NB4 (cell line): ENCODE results near the gene KCNQ2.

Source experiments
- DNase-seq: peaks from one replicate; pipeline ENCODE4 v3.0.0; 2010; ENCODE audit warnings: low read depth
- H3K4me3 ChIP-seq: one replicate; pipeline ENCODE4 v1.5.1; 2011; ENCODE audit warnings: mild to moderate bottlenecking, low read depth, low read length, moderate library complexity
- CTCF ChIP-seq: IDR thresholded peaks from one replicate; pipeline ENCODE4 v1.5.1; 2012; ENCODE audit warnings: low read depth, low read length
- MAX ChIP-seq: IDR thresholded peaks from 2 replicates; pipeline ENCODE4 v1.6.1; 2011; ENCODE audit warnings: low read depth, low read length
- MYC ChIP-seq: IDR thresholded peaks from 2 replicates; pipeline ENCODE4 v1.6.1; 2011; ENCODE audit warnings: low read depth, low read length
- POLR2A ChIP-seq: IDR thresholded peaks from 2 replicates; pipeline ENCODE4 v1.6.1; 2011; ENCODE audit warnings: mild to moderate bottlenecking; ENCODE audit not compliant: insufficient read length; ENCODE audit errors: extremely low read depth

The KCNQ2 gene

GRCh38 chr20:63416631-63417030 lies 55.8 kb downstream of the KCNQ2 start:
- TF ChIP-seq POLR2A, result no peak
- no peak for TF ChIP-seq CTCF
- no peak for TF ChIP-seq MAX
- no peak for TF ChIP-seq MYC
- no peak overlapping the region for H3K4me3 ChIP-seq
- DNase-seq, result no peak

GRCh38 chr20:63415647-63416391 lies 56.6 kb downstream of the KCNQ2 start:
- H3K4me3 ChIP-seq, result no peak overlapping the region
- DNase-seq, result no peak
- TF ChIP-seq MAX, result no peak

- TF ChIP-seq MAX, result no peak
- TF ChIP-seq MYC, result no peak
- no peak for TF ChIP-seq CTCF
- no peak for TF ChIP-seq POLR2A
- no peak overlapping the region for H3K4me3 ChIP-seq
- DNase-seq, result no peak
These were observed 57.6 kb downstream of the KCNQ2 start for GRCh38 chr20:63414720-63415430.

GRCh38 chr20:63413963-63414684 lies 58.3 kb downstream of the KCNQ2 start:
- no peak overlapping the region for H3K4me3 ChIP-seq
- TF ChIP-seq CTCF (no peak), MAX (no peak), MYC (no peak), POLR2A (no peak)
- no peak for DNase-seq

- no peak overlapping the region for H3K4me3 ChIP-seq
- TF ChIP-seq MAX (no peak), MYC (no peak), POLR2A (no peak), CTCF (no peak)
These were observed 59.1 kb downstream of the KCNQ2 start for GRCh38 chr20:63413323-63413722.

GRCh38 chr20:63412889-63413288 lies 59.6 kb downstream of the KCNQ2 start:
- no peak overlapping the region for H3K4me3 ChIP-seq
- DNase-seq, result no peak
- TF ChIP-seq CTCF, result no peak
- TF ChIP-seq POLR2A, result no peak

More at GRCh38 chr20:63413323-63413722, 59.1 kb downstream of the KCNQ2 start:
- DNase-seq, result no peak
